Skeletal muscle satellite cell (primary cell): ENCODE measurements around the gene MLLT6.
A peak's percentile ranks its signal among the peaks of the same experiment; 100 is the strongest.

Experiments used
- H3K27me3 ChIP-seq: 2 replicates; pipeline ENCODE4 v1.7.0; 2013; ENCODE audit warnings: low read length; ENCODE audit not compliant: control insufficient read depth, insufficient read depth
- H3K36me3 ChIP-seq: 2 replicates; pipeline ENCODE4 v1.7.0; 2013; ENCODE audit warnings: mild to moderate bottlenecking, control low read depth, low read length; ENCODE audit not compliant: insufficient read depth
- H3K4me1 ChIP-seq: 2 replicates; pipeline ENCODE4 v1.7.0; 2013; ENCODE audit warnings: low read length; ENCODE audit not compliant: control insufficient read depth, insufficient read depth
- H3K4me2 ChIP-seq: 2 replicates; pipeline ENCODE4 v1.7.0; 2013; ENCODE audit warnings: mild to moderate bottlenecking, low read length
- H3K4me3 ChIP-seq: 2 replicates; pipeline ENCODE4 v1.7.0; 2013; ENCODE audit warnings: low read length
- H3K9ac ChIP-seq: 2 replicates; pipeline ENCODE4 v1.7.0; 2013; ENCODE audit warnings: mild to moderate bottlenecking, low read depth, low read length, moderate library complexity
- H3K9me3 ChIP-seq: replicated peaks from 2 replicates; pipeline ENCODE4 v1.7.0; 2013; ENCODE audit warnings: mild to moderate bottlenecking, control low read depth, low read length

The MLLT6 gene

DNA sequence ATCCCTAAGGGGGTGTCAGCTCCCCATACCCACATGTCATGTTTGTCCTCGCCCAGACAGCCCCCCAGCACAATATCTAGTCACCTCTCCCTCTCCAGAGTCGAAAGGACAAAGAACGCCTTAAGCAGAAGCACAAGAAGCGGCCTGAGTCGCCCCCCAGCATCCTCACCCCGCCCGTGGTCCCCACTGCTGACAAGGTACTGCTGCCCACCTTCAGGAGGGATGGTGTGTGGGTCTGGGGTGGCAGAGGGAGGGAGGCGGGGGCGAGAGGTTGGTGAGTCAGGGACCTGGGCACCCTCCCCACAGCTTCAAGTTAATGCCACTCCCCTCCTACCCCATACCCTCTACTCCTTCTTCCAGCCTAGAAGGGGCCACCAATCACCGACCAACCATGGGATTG is 7.5 kb downstream of the MLLT6 start:
- H3K27me3 ChIP-seq: no peaks in the 10 kb centered on the region
- H3K9ac ChIP-seq: no peak overlapping the region
- H3K36me3 ChIP-seq: peaks cover 34% of the 10 kb centered on the region
- no peaks in the 10 kb centered on the region for H3K9me3 ChIP-seq
- no peak overlapping the region for H3K4me2 ChIP-seq
- H3K4me1 ChIP-seq: no peaks in the 10 kb centered on the region
- H3K4me3 ChIP-seq: no peak overlapping the region

DNA sequence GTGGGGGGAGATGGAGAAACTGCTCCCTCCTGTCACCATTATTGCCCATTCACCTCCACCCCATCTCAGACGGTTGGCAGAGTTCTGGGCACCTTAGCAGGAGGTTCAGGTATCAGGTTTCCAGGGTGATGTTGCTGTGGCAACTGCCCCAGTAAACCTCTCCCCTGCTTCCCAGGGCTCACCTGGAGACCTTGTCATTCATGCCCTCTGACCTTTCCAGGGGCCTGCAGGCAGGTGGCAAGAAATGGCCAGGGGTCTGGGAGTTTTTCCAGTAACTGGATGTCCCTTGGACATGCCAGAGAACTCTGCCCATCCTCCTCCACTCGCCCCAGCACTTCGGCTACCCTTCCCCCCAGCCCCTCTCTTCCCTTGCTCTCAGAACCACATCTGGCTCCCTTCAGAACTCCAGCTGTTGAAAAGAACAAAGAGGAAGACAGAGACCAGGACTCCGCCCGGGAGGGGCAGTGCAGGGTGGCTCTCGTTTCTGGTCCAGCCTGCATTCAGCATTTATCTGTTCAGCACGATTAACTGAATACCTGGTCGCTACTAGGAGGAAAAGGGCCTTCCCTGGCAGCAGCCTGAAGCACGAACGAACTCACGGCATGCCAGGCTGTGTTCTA is 8.5 kb downstream of the MLLT6 start:
- Histone ChIP-seq H3K27me3 (no peaks in the 10 kb centered on the region), H3K9me3 (no peaks in the 10 kb centered on the region), H3K4me1 (no peaks in the 10 kb centered on the region), H3K36me3 (peaks cover 34% of the 10 kb centered on the region), H3K4me2 (no peak overlapping the region), H3K4me3 (no peak overlapping the region), H3K9ac (no peak overlapping the region)

DNA sequence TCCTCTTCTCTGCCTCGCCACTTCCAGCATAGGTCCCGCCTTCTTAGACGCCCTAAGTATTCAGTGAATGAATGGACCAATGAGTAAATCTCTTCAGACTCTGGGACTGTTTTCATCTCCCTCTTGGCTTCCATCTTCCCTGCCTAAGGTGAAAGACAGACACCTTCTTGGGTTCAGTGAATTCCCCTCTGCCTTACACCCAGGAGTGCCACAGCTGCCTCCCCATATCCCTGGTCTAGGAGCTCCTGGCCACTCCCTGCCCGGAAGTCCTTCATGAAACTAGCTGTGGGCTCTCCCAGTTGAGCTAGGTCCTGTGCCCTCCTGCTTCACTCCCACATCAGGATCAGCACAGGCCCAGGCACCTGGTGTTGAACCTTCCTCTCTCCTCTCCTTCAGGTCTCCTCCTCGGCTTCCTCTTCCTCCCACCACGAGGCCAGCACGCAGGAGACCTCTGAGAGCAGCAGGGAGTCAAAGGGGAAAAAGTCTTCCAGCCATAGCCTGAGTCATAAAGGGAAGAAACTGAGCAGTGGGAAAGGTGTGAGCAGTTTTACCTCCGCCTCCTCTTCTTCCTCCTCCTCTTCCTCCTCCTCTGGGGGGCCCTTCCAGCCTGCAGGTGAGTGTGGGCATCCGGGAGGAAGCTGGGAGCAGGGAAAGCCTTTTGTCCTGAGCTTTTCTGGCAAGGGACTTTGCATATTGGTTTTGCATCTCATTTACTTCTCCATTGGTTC is 10.3 kb downstream of the MLLT6 start:
- no peak overlapping the region for H3K9ac ChIP-seq
- H3K27me3 ChIP-seq: no peaks in the 10 kb centered on the region
- no peaks in the 10 kb centered on the region for H3K9me3 ChIP-seq
- H3K4me1 ChIP-seq: no peaks in the 10 kb centered on the region
- H3K4me2 ChIP-seq: no peak overlapping the region
- H3K36me3 ChIP-seq: peaks cover 22% of the 10 kb centered on the region
- no peak overlapping the region for H3K4me3 ChIP-seq

DNA sequence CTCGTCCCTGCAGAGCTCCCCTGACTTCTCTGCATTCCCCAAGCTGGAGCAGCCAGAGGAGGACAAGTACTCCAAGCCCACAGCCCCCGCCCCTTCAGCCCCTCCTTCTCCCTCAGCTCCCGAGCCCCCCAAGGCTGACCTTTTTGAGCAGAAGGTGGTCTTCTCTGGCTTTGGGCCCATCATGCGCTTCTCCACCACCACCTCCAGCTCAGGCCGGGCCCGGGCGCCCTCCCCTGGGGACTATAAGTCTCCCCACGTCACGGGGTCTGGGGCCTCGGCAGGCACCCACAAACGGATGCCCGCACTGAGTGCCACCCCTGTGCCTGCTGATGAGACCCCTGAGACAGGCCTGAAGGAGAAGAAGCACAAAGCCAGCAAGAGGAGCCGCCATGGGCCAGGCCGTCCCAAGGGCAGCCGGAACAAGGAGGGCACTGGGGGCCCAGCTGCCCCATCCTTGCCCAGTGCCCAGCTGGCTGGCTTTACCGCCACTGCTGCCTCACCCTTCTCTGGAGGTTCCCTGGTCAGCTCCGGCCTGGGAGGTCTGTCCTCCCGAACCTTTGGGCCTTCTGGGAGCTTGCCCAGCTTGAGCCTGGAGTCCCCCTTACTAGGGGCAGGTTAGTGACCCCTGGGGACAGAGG is 11.4 kb downstream of the MLLT6 start:
- no peak overlapping the region for H3K4me3 ChIP-seq
- peaks cover 28% of the 10 kb centered on the region for H3K36me3 ChIP-seq
- H3K9ac ChIP-seq: no peak overlapping the region
- H3K4me2 ChIP-seq: no peak overlapping the region
- H3K27me3 ChIP-seq: no peaks in the 10 kb centered on the region
- no peaks in the 10 kb centered on the region for H3K9me3 ChIP-seq
- H3K4me1 ChIP-seq: no peaks in the 10 kb centered on the region

DNA sequence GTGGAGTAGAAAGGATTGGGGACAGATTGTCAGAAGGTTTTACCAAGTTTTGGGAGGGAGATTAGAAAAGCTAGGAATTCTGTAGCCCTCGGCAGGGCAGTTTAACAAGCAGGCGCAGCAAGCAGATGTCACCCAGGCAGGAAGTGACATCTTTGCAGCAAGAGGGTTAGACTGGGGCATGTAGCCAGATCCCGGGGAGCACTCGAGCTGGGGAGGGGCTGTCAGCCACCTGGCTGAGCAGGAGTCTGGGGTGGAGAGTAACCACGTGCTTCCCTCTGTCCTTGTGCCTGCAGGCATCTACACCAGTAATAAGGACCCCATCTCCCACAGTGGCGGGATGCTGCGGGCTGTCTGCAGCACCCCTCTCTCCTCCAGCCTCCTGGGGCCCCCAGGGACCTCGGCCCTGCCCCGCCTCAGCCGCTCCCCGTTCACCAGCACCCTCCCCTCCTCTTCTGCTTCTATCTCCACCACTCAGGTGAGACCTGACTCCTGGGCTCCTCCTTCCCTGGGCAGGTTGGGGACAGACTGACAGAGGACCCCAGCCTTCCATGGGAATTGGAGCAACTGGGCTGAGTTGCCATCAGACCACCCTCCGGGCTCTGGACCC is 12.2 kb downstream of the MLLT6 start:
- Histone ChIP-seq H3K4me1 (no peaks in the 10 kb centered on the region), H3K4me3 (no peak overlapping the region), H3K9me3 (no peaks in the 10 kb centered on the region), H3K36me3 (peaks cover 29% of the 10 kb centered on the region), H3K9ac (no peak overlapping the region), H3K4me2 (no peak overlapping the region), H3K27me3 (no peaks in the 10 kb centered on the region)

DNA sequence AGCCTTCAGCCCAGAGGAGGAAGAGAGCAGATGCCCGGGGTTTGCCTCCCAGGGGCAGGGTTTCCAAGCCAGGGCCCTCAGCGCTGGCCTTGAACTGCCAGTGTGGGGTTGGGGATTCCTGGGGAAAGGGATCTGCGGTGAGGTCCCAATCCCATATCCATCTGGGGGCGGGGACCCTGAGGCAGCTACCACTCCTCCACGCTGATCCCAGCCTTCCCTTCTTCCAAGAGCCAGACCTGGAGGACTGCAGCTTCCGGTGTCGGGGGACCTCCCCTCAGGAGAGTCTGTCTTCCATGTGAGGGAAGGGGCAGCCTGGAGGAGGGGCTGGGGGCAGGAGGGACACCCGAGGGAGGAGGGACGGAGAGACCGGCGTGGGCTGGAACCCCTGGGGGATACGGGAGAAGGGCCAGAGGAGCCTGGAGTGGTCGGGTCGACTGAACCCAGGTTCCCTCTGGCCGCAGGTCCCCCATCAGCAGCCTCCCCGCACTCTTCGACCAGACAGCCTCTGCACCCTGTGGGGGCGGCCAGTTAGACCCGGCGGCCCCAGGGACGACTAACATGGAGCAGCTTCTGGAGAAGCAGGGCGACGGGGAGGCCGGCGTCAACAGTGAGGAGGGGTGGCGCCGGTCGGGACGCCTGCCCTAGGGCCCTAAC is 14.3 kb downstream of the MLLT6 start:
- Histone ChIP-seq H3K4me3 (no peak overlapping the region), H3K4me1 (peaks cover 3% of the 10 kb centered on the region), H3K36me3 (peaks cover 22% of the 10 kb centered on the region), H3K9ac (no peak overlapping the region), H3K27me3 (no peaks in the 10 kb centered on the region), H3K9me3 (no peaks in the 10 kb centered on the region), H3K4me2 (no peak overlapping the region)

DNA sequence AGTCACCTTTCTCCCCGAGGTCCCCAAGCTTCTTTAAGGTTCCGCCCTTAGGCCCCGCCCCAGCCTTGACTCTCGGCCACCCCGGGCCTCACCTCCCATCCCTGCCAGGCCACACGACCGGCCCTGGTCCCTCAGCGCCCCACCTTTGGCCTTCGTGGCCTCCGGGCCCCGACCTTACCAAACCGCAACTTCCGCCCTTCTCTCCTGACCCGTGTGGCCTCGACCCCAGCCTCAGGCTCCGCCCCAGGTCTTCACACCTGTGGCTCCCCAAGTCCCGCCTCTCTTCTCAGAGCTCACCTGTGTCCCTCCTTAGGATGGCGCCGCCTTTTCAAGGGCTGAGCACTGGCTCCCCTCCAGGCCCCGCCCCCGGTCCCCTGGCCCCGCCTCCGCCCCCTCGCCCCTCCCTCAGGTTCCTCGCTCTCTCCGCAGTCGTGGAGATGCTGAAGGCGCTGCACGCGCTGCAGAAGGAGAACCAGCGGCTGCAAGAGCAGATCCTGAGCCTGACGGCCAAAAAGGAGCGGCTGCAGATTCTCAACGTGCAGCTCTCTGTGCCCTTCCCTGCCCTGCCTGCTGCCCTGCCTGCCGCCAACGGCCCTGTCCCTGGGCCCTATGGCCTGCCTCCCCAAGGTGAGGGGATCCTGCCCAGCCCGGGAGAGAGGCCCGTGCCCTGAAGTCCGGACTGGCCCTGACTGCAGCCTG is 15.0 kb downstream of the MLLT6 start:
- Histone ChIP-seq H3K4me3 (no peak overlapping the region), H3K36me3 (peaks cover 24% of the 10 kb centered on the region), H3K27me3 (no peaks in the 10 kb centered on the region), H3K9me3 (no peaks in the 10 kb centered on the region), H3K9ac (no peak overlapping the region), H3K4me2 (no peak overlapping the region), H3K4me1 (peaks cover 9% of the 10 kb centered on the region)

DNA sequence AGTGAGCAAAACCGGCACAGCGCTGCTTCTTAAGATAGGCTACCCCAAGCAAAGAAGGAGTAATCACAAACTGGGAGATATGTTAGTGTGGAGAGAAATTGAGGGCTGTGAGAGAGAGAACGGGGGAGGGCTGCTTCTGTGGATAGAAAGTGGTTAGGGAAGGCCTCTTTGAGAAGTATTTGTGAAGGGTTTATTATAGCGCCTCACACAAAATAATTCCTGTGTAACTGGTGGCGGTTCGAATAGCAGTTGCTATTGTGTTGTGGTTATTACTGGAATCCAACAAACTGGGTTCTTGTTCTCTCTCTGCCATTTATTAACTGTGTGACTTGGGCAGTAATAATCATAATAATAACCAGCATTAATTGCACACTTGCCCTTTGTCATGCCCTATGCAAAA is 15.9 kb downstream of the MLLT6 start:
- Histone ChIP-seq H3K4me1 (peaks cover 12% of the 10 kb centered on the region), H3K9me3 (no peaks in the 10 kb centered on the region), H3K36me3 (peaks cover 25% of the 10 kb centered on the region), H3K27me3 (no peaks in the 10 kb centered on the region), H3K9ac (no peak overlapping the region), H3K4me2 (no peak overlapping the region), H3K4me3 (no peak overlapping the region)

DNA sequence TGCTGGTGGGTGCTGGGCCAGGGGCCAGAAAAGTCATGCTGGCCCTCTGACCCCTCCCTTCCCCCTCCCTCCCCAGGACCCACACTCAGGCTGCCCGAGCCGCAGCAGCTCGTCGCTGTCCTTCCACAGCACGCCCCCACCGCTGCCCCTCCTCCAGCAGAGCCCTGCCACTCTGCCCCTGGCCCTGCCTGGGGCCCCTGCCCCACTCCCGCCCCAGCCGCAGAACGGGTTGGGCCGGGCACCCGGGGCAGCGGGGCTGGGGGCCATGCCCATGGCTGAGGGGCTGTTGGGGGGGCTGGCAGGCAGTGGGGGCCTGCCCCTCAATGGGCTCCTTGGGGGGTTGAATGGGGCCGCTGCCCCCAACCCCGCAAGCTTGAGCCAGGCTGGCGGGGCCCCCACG is 16.7 kb downstream of the MLLT6 start:
- peaks cover 23% of the 10 kb centered on the region for H3K36me3 ChIP-seq
- no peak overlapping the region for H3K9ac ChIP-seq
- no peaks in the 10 kb centered on the region for H3K9me3 ChIP-seq
- H3K4me3 ChIP-seq: no peak overlapping the region
- peaks cover 12% of the 10 kb centered on the region for H3K4me1 ChIP-seq
- H3K27me3 ChIP-seq: no peaks in the 10 kb centered on the region
- H3K4me2 ChIP-seq: no peak overlapping the region

DNA sequence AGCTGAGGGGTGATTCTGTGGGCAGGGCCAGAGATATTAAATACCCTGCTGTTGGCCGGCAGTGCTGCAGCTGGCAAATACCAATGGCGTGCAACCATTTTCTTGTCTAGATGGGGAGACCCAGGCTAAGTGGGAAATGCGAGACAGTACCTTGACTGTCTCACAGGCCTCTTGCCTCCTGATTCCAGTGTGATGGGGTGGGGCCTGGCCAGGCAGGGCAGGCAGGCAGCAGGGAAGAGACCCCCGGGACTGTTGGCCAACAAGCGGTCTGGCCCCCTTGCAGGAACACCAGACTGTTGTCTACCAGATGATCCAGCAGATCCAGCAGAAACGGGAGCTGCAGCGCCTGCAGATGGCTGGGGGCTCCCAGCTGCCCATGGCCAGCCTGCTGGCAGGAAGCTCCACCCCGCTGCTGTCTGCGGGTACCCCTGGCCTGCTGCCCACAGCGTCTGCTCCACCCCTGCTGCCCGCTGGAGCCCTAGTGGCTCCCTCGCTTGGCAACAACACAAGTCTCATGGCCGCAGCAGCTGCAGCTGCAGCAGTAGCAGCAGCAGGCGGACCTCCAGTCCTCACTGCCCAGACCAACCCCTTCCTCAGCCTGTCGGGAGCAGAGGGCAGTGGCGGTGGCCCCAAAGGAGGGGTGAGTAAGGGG is 19.4 kb downstream of the MLLT6 start:
- Histone ChIP-seq H3K9ac (no peak overlapping the region), H3K36me3 (peaks cover 18% of the 10 kb centered on the region), H3K4me2 (peak overlapping the region; percentile 52), H3K9me3 (no peaks in the 10 kb centered on the region), H3K4me1 (peaks cover 15% of the 10 kb centered on the region), H3K4me3 (no peak overlapping the region), H3K27me3 (no peaks in the 10 kb centered on the region)
